ENCODE results near the gene CYP39A1.

DNA sequence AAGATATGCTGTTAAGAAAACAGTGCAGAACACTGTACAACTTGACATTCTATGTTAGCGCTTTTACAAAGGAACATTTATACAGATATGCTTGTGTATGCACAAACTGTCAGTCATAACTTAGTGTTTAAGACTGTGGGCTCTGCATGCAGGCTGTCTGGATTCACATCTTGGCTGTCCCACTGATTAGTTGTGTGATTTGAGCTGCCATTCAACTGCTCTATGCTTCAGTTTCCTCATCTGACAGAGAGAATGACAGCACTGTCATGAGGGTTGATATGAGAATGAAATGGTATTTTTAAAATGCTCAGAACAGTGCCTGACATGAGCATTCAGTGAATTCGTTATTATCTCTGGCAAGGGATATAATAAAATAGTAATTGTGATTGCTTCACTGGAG is 8.9 kb upstream of the CYP39A1 start:
- TF ChIP-seq, protein P1, sequence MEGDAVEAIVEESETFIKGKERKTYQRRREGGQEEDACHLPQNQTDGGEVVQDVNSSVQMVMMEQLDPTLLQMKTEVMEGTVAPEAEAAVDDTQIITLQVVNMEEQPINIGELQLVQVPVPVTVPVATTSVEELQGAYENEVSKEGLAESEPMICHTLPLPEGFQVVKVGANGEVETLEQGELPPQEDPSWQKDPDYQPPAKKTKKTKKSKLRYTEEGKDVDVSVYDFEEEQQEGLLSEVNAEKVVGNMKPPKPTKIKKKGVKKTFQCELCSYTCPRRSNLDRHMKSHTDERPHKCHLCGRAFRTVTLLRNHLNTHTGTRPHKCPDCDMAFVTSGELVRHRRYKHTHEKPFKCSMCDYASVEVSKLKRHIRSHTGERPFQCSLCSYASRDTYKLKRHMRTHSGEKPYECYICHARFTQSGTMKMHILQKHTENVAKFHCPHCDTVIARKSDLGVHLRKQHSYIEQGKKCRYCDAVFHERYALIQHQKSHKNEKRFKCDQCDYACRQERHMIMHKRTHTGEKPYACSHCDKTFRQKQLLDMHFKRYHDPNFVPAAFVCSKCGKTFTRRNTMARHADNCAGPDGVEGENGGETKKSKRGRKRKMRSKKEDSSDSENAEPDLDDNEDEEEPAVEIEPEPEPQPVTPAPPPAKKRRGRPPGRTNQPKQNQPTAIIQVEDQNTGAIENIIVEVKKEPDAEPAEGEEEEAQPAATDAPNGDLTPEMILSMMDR (IDR thresholded peaks at IDR 0.05), result no peak
- TF ChIP-seq POLR2A (IDR thresholded peaks at IDR 0.05), result no peak

All from transverse colon (tissue), 3 donors.